Keratinocyte (primary cell): Measurements from ENCODE around the gene NPR1. TPM values are rescaled to one million over a fixed set of nuclear protein-coding genes. Genes with fewer than 3 reads are reported as not detected.

ENCODE experiments used
- DNase-seq: peaks from one replicate; pipeline ENCODE4 v3.0.0-alpha.2; 2011; ENCODE audit warnings: low read depth, missing footprints, low spot score
- FAIRE-seq: peaks from 2 replicates; lab custom pipeline; 2011; peaks lifted over from hg19 to GRCh38; lab: Jason Lieb, UNC
- H2AFZ ChIP-seq: 2 replicates; pipeline ENCODE4 v1.6.0; 2012; ENCODE audit warnings: low read length, control low read depth, inconsistent platforms; ENCODE audit not compliant: control insufficient read depth
- H3K27ac ChIP-seq: 2 replicates; pipeline ENCODE4 v1.5.1; 2011; ENCODE audit warnings: low read length; ENCODE audit not compliant: control insufficient read depth, insufficient read depth
- H3K27me3 ChIP-seq: 3 replicates; pipeline ENCODE4 v1.6.0; 2011; ENCODE audit warnings: low read length; ENCODE audit not compliant: control insufficient read depth, insufficient read depth; ENCODE audit errors: extremely low read depth
- H3K36me3 ChIP-seq, 2 experiments: 2 replicates in 1 of 2; 3 replicates in 1 of 2; pipeline ENCODE4 v1.5.1; 2011; ENCODE audit warnings: low read length in 2 of 2, mild to moderate bottlenecking in 1 of 2; ENCODE audit not compliant: control insufficient read depth in 2 of 2, insufficient read depth in 2 of 2; ENCODE audit errors: extremely low read depth in 1 of 2
- H3K4me1 ChIP-seq: 3 replicates; pipeline ENCODE4 v1.5.1; 2011; ENCODE audit warnings: low read length; ENCODE audit not compliant: control insufficient read depth, insufficient read depth; ENCODE audit errors: extremely low read depth
- H3K4me2 ChIP-seq: 3 replicates; pipeline ENCODE4 v1.6.0; 2011; ENCODE audit warnings: low read depth, low read length; ENCODE audit not compliant: control insufficient read depth, insufficient read depth; ENCODE audit errors: extremely low read depth
- H3K4me3 ChIP-seq, 3 experiments: fragments of 200-600 bp in 1 of 3; sonication (generic) in 1 of 3; 2 replicates in 2 of 3; 3 replicates in 1 of 3; pipeline ENCODE4 v1.5.1; 2011 to 2016; ENCODE audit warnings: low read length in 3 of 3, mild to moderate bottlenecking in 3 of 3, control low read depth in 2 of 3, inconsistent platforms in 1 of 3, low read depth in 1 of 3, mixed read lengths in 1 of 3, mixed run types in 1 of 3, moderate library complexity in 1 of 3; ENCODE audit not compliant: control insufficient read depth in 2 of 3, insufficient read depth in 2 of 3; ENCODE audit errors: extremely low read depth in 1 of 3
- H3K79me2 ChIP-seq: 2 replicates; pipeline ENCODE4 v1.6.0; 2012; ENCODE audit warnings: low read length; ENCODE audit not compliant: control insufficient read depth, insufficient read depth
- H3K9ac ChIP-seq: 3 replicates; pipeline ENCODE4 v1.6.0; 2011; ENCODE audit warnings: low read length; ENCODE audit not compliant: control insufficient read depth, insufficient read depth; ENCODE audit errors: extremely low read depth
- H3K9me1 ChIP-seq: 3 replicates; pipeline ENCODE4 v1.6.0; 2011; ENCODE audit warnings: low read length; ENCODE audit not compliant: control insufficient read depth, insufficient read depth; ENCODE audit errors: extremely low read depth
- H3K9me3 ChIP-seq: 2 replicates; pipeline ENCODE4 v1.5.1; 2012; ENCODE audit warnings: low read depth, low read length; ENCODE audit not compliant: control insufficient read depth
- H4K20me1 ChIP-seq: 3 replicates; pipeline ENCODE4 v1.6.0; 2011; ENCODE audit warnings: low read length; ENCODE audit not compliant: control insufficient read depth, insufficient read depth; ENCODE audit errors: extremely low read depth
- CTCF ChIP-seq, 3 experiments: IDR thresholded peaks in 1 of 3; conservative IDR thresholded peaks in 1 of 3; optimal IDR thresholded peaks in 1 of 3; 2 replicates in 2 of 3; 3 replicates in 1 of 3; pipeline versions ENCODE3 to v1.5.1; 2011; ENCODE audit warnings: low read length in 3 of 3, mild to moderate bottlenecking in 3 of 3, moderate library complexity in 2 of 3, control low read depth in 1 of 3, inconsistent platforms in 1 of 3; ENCODE audit not compliant: insufficient read depth in 2 of 3; ENCODE audit errors: extremely low read depth in 1 of 3
- EZH2 ChIP-seq: IDR thresholded peaks from one replicate; pipeline ENCODE4 v1.6.1; 2012; ENCODE audit warnings: inconsistent platforms, mild to moderate bottlenecking, low read length, moderate library complexity
- dilution Hi-C: fragments of 300-500 bp; cut with MboI; formaldehyde crosslinking; loops from one replicate; pipeline ENCODE4 v1.7.0; 2020; ENCODE audit warnings: low sequenced_read_pairs; ENCODE audit not compliant: extremely low pct_ligation_motif_present
- polyA plus RNA-seq, 5 experiments: library from polyadenylated mRNA; depleted of rRNA in 3 of 5; stranded (reverse) in 3 of 5; stranded (forward) in 1 of 5; unstranded in 1 of 5; fragments of >200 nt; gene quantifications; 1 replicate in 1 of 5; 2 replicates in 3 of 5; 3 replicates in 1 of 5; pipeline versions ENCODE4 v1.2.1 to v1.2.3, GENCODE V29; 2011 to 2012; ENCODE audit warnings: missing spikeins in 2 of 5, low read depth in 1 of 5, low replicate concordance in 1 of 5

Gene NPR1
- polyA plus RNA-seq, 1 donor (not counting 4 experiments of a cell fraction or from before 2014, with no cell fraction given) = not detected

GRCh38 chr1:153643100-153643499, 35.4 kb upstream of the NPR1 start:
- Histone ChIP-seq H3K9ac (no peak overlapping the region), H2AFZ (no peak overlapping the region), H3K27me3 (no peaks in the 10 kb centered on the region), H3K4me2 (no peak overlapping the region), H3K4me1 (no peaks in the 10 kb centered on the region), H3K27ac (no peak overlapping the region), H3K9me1 (no peaks in the 10 kb centered on the region), H3K4me3 (no peak overlapping the region), H3K9me3 (no peaks in the 10 kb centered on the region), H3K79me2 (peaks cover 25% of the 10 kb centered on the region), H3K36me3 (peaks cover 34 to 64% of the 10 kb centered on the region in 2 experiments), H4K20me1 (peaks cover 6% of the 10 kb centered on the region)
- no peak for FAIRE-seq
- dilution Hi-C loops = no loop called here
- no peak for DNase-seq
- TF ChIP-seq EZH2 (no peak), CTCF (optimal IDR thresholded peaks at IDR 0.05 in 1 of 3, IDR thresholded peaks at IDR 0.05 in 1 of 3, conservative IDR thresholded peaks at IDR 0.05 in 1 of 3; ENCODE audit: extremely low read depth in 1 of 3, insufficient read depth in 2 of 3, low read length in 3 of 3) (no peak)

DNA sequence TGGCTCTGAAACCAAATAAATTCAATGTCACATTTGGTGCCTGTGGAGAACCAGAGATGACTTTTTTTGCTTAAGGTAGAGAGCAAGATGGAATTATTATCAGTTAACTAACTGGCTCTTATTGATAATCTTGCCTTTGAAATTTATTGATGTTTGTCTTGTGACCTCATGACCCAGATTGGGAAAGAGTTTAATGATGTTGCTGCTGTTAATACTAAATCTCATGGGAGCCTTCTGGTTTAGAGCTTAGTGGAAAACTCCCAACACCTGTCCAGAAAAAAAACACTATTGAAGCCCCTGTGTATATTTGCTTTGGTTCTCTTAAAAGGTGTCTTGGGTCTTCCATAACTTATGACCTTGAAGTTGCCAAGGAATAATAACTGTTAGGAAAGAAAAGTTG, 34.7 kb upstream of the NPR1 start:
- no peak for TF ChIP-seq CTCF (optimal IDR thresholded peaks at IDR 0.05 in 1 of 3, IDR thresholded peaks at IDR 0.05 in 1 of 3, conservative IDR thresholded peaks at IDR 0.05 in 1 of 3; ENCODE audit: extremely low read depth in 1 of 3, insufficient read depth in 2 of 3, low read length in 3 of 3)
- TF ChIP-seq EZH2 = no peak
- Histone ChIP-seq H3K9ac (no peak overlapping the region), H3K4me1 (no peaks in the 10 kb centered on the region), H4K20me1 (peaks cover 6% of the 10 kb centered on the region), H3K9me1 (no peaks in the 10 kb centered on the region), H3K4me2 (no peak overlapping the region), H3K79me2 (peaks cover 20% of the 10 kb centered on the region), H3K4me3 (no peak overlapping the region), H3K27ac (no peak overlapping the region), H3K36me3 (peaks cover 30 to 57% of the 10 kb centered on the region in 2 experiments), H2AFZ (no peak overlapping the region), H3K27me3 (no peaks in the 10 kb centered on the region), H3K9me3 (no peaks in the 10 kb centered on the region)
- dilution Hi-C loops = no loop called here
- FAIRE-seq (no peak), DNase-seq (no peak)
